CD4-positive, alpha-beta T cell (primary cell): ENCODE results near the gene CYB561. TPM values are rescaled to one million over a fixed set of nuclear protein-coding genes. Genes with fewer than 3 reads are reported as not detected.

Source experiments
- ATAC-seq: fragments of 200-7000 bp; cut with Tn5 transposase; one replicate; pipeline ENCODE4 v1.10.0; 2022; ENCODE audit warnings: mild to moderate bottlenecking; ENCODE audit not compliant: poor library complexity
- CTCF ChIA-PET: fragments of 350-600 bp; sonication (Branson Sonifier 250); formaldehyde crosslinking; loops from one replicate; lab custom pipeline; 2021; ENCODE audit warnings: antibody characterized with exemption, inconsistent platforms; lab: Charles Lee
- POLR2A ChIA-PET: fragments of 350-600 bp; sonication (Branson Sonifier 250); formaldehyde crosslinking; loops from one replicate; lab custom pipeline; 2021; ENCODE audit warnings: antibody characterized with exemption, inconsistent platforms; lab: Charles Lee
- DNase-seq, 14 experiments: peaks; one replicate each; pipeline ENCODE4 v3.0.0-alpha.2; 2013 to 2020; ENCODE audit warnings: mixed read lengths in 2 of 14
- H3K27ac ChIP-seq, 2 donors: one replicate each; pipeline versions ENCODE4 v1.5.1 to v1.7.0; 2013; ENCODE audit warnings: low read length in 2 of 2, low read depth in 1 of 2, mild to moderate bottlenecking in 1 of 2
- H3K27me3 ChIP-seq, 2 experiments: 1 replicate in 1 of 2; 2 replicates in 1 of 2; pipeline versions ENCODE4 v1.6.1 to v1.7.0; 2013; ENCODE audit warnings: low read length in 2 of 2, control low read depth in 1 of 2, mild to moderate bottlenecking in 1 of 2, moderate library complexity in 1 of 2; ENCODE audit not compliant: insufficient read depth in 2 of 2, control insufficient read depth in 1 of 2
- H3K36me3 ChIP-seq: one replicate; pipeline ENCODE4 v1.6.1; 2013; ENCODE audit warnings: low read length, control low read depth; ENCODE audit not compliant: insufficient read depth
- H3K4me1 ChIP-seq: one replicate; pipeline ENCODE4 v1.6.1; 2013; ENCODE audit warnings: low read length, control low read depth; ENCODE audit not compliant: insufficient read depth
- H3K4me3 ChIP-seq: one replicate; pipeline ENCODE4 v1.5.1; 2013; ENCODE audit warnings: mild to moderate bottlenecking, low read length, moderate library complexity
- H3K9me3 ChIP-seq, 2 experiments: 1 replicate in 1 of 2; 2 replicates in 1 of 2; pipeline versions ENCODE4 v1.6.1 to v1.7.0; 2013; ENCODE audit warnings: low read length in 2 of 2, mild to moderate bottlenecking in 2 of 2, control low read depth in 1 of 2, moderate library complexity in 1 of 2; ENCODE audit not compliant: control insufficient read depth in 1 of 2, insufficient read depth in 1 of 2
- H3K27ac Mint-ChIP-seq: one replicate; pipeline ENCODE4 v1.8.0; 2020; ENCODE audit warnings: mixed read lengths
- H3K27me3 Mint-ChIP-seq: one replicate; pipeline ENCODE4 v1.8.0; 2021; ENCODE audit warnings: mixed read lengths
- H3K36me3 Mint-ChIP-seq: one replicate; pipeline ENCODE4 v1.8.0; 2021; ENCODE audit warnings: low read depth, mixed read lengths
- H3K4me1 Mint-ChIP-seq: one replicate; pipeline ENCODE4 v1.8.0; 2021; ENCODE audit warnings: low read depth, mixed read lengths
- H3K4me3 Mint-ChIP-seq: one replicate; pipeline ENCODE4 v1.8.0; 2020; ENCODE audit warnings: mild to moderate bottlenecking, mixed read lengths
- H3K9me3 Mint-ChIP-seq: one replicate; pipeline ENCODE4 v1.8.0; 2020; ENCODE audit warnings: mixed read lengths
- intact Hi-C, 2 experiments: fragments of 100-400 bp; cut with DNase I in 1 of 2; cut with micrococcal nuclease in 1 of 2; formaldehyde crosslinking; loops; one replicate each; pipeline versions ENCODE4 v1.15.1 to v1.9.0; 2023 to 2025; cut with DNase I, micrococcal nuclease
- total RNA-seq, 174 experiments: library from RNA in 2 of 174; stranded (reverse) in 2 of 174; gene quantifications; one replicate each; pipeline ENCODE4 v1.2.3 and lab custom pipeline; 2021 to 2026
- TF ChIP-seq, protein P1 (sequence below): fragments of 200-600 bp; IDR thresholded peaks from one replicate; pipeline ENCODE4 v1.8.0; 2022; ENCODE audit warnings: antibody characterized with exemption, mild to moderate bottlenecking

The CYB561 gene
- total RNA-seq, 2 experiments from 2014 or later, result 17.4 to 18.1 TPM

DNA sequence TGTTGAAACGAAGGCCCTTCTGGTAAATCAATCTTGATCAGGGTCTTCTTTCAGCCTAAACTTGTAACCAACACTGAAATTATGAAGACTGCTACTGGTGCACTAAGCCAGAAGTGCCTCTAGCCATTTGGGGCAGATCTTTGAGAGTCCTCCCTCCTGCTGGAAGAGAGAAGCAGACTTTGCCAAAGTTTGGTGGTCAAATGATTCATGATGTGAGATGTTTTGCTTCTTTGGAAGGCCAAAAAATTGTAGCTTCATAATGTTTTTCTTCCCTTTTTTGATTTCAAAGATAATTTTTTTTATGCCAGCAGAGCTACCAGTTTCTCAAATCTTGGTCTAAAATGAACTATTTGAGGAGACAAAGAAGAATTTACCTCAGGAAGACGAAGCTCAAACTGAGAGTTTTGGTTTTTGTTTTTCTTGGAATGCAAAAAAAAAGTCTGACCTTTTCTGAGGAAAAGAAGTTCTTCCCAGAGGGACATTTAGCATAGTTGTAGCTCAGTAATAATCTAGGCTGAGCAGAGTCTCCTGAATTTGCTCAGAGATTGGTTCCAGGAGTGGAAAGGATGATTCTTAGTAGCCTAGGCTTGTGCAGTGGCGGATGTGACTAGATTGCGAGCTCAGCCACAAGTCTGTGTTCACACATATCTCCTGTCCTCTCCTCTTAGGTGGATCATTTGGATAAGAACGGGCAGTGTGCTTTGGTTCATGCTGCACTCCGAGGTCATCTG, 50.9 kb downstream of the CYB561 start:
- H3K4me3 ChIP-seq, result no peak overlapping the region
- TF ChIP-seq, protein P1, sequence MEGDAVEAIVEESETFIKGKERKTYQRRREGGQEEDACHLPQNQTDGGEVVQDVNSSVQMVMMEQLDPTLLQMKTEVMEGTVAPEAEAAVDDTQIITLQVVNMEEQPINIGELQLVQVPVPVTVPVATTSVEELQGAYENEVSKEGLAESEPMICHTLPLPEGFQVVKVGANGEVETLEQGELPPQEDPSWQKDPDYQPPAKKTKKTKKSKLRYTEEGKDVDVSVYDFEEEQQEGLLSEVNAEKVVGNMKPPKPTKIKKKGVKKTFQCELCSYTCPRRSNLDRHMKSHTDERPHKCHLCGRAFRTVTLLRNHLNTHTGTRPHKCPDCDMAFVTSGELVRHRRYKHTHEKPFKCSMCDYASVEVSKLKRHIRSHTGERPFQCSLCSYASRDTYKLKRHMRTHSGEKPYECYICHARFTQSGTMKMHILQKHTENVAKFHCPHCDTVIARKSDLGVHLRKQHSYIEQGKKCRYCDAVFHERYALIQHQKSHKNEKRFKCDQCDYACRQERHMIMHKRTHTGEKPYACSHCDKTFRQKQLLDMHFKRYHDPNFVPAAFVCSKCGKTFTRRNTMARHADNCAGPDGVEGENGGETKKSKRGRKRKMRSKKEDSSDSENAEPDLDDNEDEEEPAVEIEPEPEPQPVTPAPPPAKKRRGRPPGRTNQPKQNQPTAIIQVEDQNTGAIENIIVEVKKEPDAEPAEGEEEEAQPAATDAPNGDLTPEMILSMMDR, result no peak
- no peaks in the 10 kb centered on the region for H3K4me1 ChIP-seq
- no peaks in the 10 kb centered on the region for H3K4me1 Mint-ChIP-seq
- H3K27me3 ChIP-seq, result no peaks in the 10 kb centered on the region
- no peak overlapping the region for H3K27ac ChIP-seq
- H3K36me3 ChIP-seq, result peaks cover 12% of the 10 kb centered on the region
- peaks cover 40% of the 10 kb centered on the region for H3K36me3 Mint-ChIP-seq
- intact Hi-C loops, result loop anchor here in 1 of 2 experiments (10.0 kb wide), 1 partner anchor 410 kb away; no protein-coding TSS in a partner anchor
- POLR2A ChIA-PET, result no interaction called here
- H3K27ac Mint-ChIP-seq, result no peak overlapping the region
- H3K9me3 Mint-ChIP-seq, result no peaks in the 10 kb centered on the region
- no peaks in the 10 kb centered on the region for H3K9me3 ChIP-seq
- no peak for ATAC-seq
- H3K4me3 Mint-ChIP-seq, result no peak overlapping the region
- CTCF ChIA-PET, result interaction anchor here (0.8 kb wide), 1 partner anchor 12 kb away, joined by 3 read pairs; no protein-coding TSS in a partner anchor
- no peaks in the 10 kb centered on the region for H3K27me3 Mint-ChIP-seq
- DNase-seq, result no peak

- ChIA-PET POLR2A (no interaction called here), CTCF (no interaction called here)
- Mint-ChIP-seq H3K4me1 (no peaks in the 10 kb centered on the region), H3K4me3 (no peak overlapping the region), H3K9me3 (no peaks in the 10 kb centered on the region), H3K36me3 (peaks cover 39% of the 10 kb centered on the region), H3K27me3 (no peaks in the 10 kb centered on the region), H3K27ac (no peak overlapping the region)
- Histone ChIP-seq H3K4me1 (no peaks in the 10 kb centered on the region), H3K36me3 (peaks cover 16% of the 10 kb centered on the region), H3K27ac (no peak overlapping the region), H3K4me3 (no peak overlapping the region), H3K9me3 (no peaks in the 10 kb centered on the region), H3K27me3 (no peaks in the 10 kb centered on the region)
- TF ChIP-seq, protein P1, result no peak
- DNase-seq (no peak), ATAC-seq (no peak)
- intact Hi-C loops, result loop anchor here in 1 of 2 experiments (10.0 kb wide), 1 partner anchor 405 kb away; no protein-coding TSS in a partner anchor
Measured at GRCh38 chr17:63390090-63390489, 56.0 kb downstream of the CYB561 start.

GRCh38 chr17:63387656-63388340, 58.3 kb downstream of the CYB561 start:
- Mint-ChIP-seq H3K4me1 (no peaks in the 10 kb centered on the region), H3K27ac (no peak overlapping the region), H3K36me3 (peaks cover 27% of the 10 kb centered on the region), H3K4me3 (no peak overlapping the region), H3K9me3 (no peaks in the 10 kb centered on the region), H3K27me3 (no peaks in the 10 kb centered on the region)
- Histone ChIP-seq H3K36me3 (peaks cover 8% of the 10 kb centered on the region), H3K9me3 (no peaks in the 10 kb centered on the region), H3K4me3 (no peak overlapping the region), H3K27me3 (no peaks in the 10 kb centered on the region), H3K27ac (no peak overlapping the region), H3K4me1 (no peaks in the 10 kb centered on the region)
- intact Hi-C loops, result no loop called here
- POLR2A ChIA-PET, result no interaction called here
- CTCF ChIA-PET, result no interaction called here
- TF ChIP-seq, protein P1, result no peak
- DNase-seq (no peak), ATAC-seq (no peak)
